Thoracic aorta (tissue), 2 donors: Measurements from ENCODE around the gene EP400. TPM values are rescaled to one million over a fixed set of nuclear protein-coding genes. Genes with fewer than 3 reads are reported as not detected.
"Not testable (repeated sequence)": the region's sequence is repeated elsewhere in the genome, so short reads cannot be mapped to it uniquely, and the experiment has no call there.

Experiments
- ATAC-seq: fragments of 150-250 bp; one replicate; pipeline ENCODE4 v1.8.0; 2017; ENCODE audit warnings: low read depth; ENCODE audit not compliant: insufficient number of reproducible peaks, low FRiP score
- DNase-seq: peaks from one replicate; pipeline ENCODE4 v3.0.0-alpha.2; 2020; ENCODE audit warnings: low spot score
- H3K27ac ChIP-seq, 2 donors: fragments of 200-600 bp; sonication (generic); 1 replicate in 1 of 2; 2 replicates in 1 of 2; pipeline ENCODE4 v1.5.1; 2016; ENCODE audit warnings: mild to moderate bottlenecking in 2 of 2, moderate library complexity in 2 of 2
- H3K27me3 ChIP-seq: fragments of 200-600 bp; sonication (generic); replicated peaks from 2 replicates; pipeline ENCODE4 v1.6.0; 2016; ENCODE audit warnings: mild to moderate bottlenecking; ENCODE audit not compliant: insufficient read depth
- H3K36me3 ChIP-seq: fragments of 200-600 bp; sonication (generic); one replicate; pipeline ENCODE4 v1.5.1; 2016
- H3K4me1 ChIP-seq, 2 donors: fragments of 200-600 bp; sonication (generic); 1 replicate in 1 of 2; 2 replicates in 1 of 2; pipeline versions ENCODE4 v1.5.1 to v1.6.0; 2016; ENCODE audit warnings: low read depth in 2 of 2, mild to moderate bottlenecking in 1 of 2; ENCODE audit not compliant: control insufficient read depth in 1 of 2
- H3K4me3 ChIP-seq: fragments of 200-600 bp; sonication (generic); 2 replicates; pipeline ENCODE4 v1.5.1; 2016; ENCODE audit warnings: mild to moderate bottlenecking
- H3K9me3 ChIP-seq: fragments of 200-600 bp; sonication (generic); 2 replicates; pipeline ENCODE4 v1.5.1; 2016
- total RNA-seq, 2 donors: library from RNA; depleted of rRNA; stranded (reverse); fragments of >200 nt; gene quantifications; one replicate each; pipeline versions ENCODE4 v1.1.0 to v1.2.3, GENCODE V29; 2016
- TF ChIP-seq, protein P1 (sequence below): fragments of 200-600 bp; sonication (generic); IDR thresholded peaks from one replicate; pipeline ENCODE4 v1.5.1; 2019; ENCODE audit warnings: antibody characterized with exemption

The EP400 gene
- total RNA-seq, 2 donors from 2014 or later = 20.2 to 47.3 TPM

DNA sequence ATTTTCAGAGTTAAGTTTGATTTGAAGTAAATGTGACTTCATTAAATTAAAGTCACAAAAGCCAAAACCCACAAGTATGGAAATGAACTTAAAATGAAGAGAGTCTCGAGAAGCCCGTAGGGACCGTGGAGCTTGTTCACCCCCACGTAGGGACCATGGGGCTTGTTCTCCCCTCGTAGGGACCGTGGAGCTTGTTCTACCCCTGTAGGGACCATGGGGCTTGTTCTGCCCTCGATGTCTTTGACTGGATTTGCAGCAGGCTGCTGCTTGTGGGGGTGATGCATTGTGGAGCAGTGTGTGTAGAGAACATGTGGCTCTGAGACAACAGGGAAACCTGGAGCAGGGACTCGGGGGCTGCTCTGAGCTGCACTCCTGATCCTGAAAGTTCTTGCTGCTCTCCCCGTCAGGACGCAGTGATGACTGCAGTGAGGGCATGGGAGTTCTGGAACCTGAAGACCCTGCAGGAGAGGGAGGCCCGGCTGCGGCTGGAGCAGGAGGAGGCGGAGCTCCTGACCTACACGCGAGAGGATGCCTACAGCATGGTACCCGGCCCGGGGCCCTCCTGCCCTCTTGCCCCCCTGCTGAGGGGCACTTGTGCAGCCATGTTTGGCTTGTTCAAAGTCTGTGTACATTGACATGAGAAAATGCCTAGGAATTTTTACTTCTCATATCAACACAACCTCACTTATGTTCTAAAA lies 94.2 kb downstream of the EP400 start:
- no peaks in the 10 kb centered on the region for H3K9me3 ChIP-seq
- DNase-seq = no peak
- peaks cover 39% of the 10 kb centered on the region for H3K36me3 ChIP-seq
- no peak for ATAC-seq
- H3K27me3 ChIP-seq = no peaks in the 10 kb centered on the region
- H3K27ac ChIP-seq = no peak overlapping the region
- TF ChIP-seq, protein P1, sequence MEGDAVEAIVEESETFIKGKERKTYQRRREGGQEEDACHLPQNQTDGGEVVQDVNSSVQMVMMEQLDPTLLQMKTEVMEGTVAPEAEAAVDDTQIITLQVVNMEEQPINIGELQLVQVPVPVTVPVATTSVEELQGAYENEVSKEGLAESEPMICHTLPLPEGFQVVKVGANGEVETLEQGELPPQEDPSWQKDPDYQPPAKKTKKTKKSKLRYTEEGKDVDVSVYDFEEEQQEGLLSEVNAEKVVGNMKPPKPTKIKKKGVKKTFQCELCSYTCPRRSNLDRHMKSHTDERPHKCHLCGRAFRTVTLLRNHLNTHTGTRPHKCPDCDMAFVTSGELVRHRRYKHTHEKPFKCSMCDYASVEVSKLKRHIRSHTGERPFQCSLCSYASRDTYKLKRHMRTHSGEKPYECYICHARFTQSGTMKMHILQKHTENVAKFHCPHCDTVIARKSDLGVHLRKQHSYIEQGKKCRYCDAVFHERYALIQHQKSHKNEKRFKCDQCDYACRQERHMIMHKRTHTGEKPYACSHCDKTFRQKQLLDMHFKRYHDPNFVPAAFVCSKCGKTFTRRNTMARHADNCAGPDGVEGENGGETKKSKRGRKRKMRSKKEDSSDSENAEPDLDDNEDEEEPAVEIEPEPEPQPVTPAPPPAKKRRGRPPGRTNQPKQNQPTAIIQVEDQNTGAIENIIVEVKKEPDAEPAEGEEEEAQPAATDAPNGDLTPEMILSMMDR = no peak
- H3K4me1 ChIP-seq = no peaks in the 10 kb centered on the region
- no peak overlapping the region for H3K4me3 ChIP-seq

GRCh38 chr12:132044661-132045412 lies 95.1 kb downstream of the EP400 start:
- ATAC-seq (no peak), DNase-seq (no peak)
- TF ChIP-seq, protein P1 = no peak
- Histone ChIP-seq H3K27ac (no peak overlapping the region), H3K9me3 (no peaks in the 10 kb centered on the region), H3K4me1 (no peaks in the 10 kb centered on the region), H3K27me3 (no peaks in the 10 kb centered on the region), H3K4me3 (no peak overlapping the region), H3K36me3 (peaks cover 35% of the 10 kb centered on the region)

DNA sequence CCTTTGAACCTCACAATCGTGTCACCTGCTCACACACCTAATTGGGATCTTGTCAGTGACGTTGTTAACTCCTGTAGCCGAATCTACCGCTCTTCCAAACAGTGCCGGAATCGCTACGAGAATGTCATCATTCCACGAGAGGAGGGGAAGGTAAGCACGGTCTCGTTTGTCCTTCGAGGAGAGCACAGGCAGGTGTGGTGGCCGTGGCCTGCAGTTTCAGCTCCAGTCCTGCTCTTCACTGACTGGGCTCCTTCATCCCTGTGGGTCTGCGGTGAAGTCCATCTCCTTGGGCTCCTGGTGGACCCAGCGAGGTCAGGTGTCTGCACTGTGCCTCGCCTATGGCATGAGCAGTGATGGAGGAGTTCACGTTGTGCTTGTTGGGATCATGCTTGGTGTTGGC lies 96.0 kb downstream of the EP400 start:
- H3K9me3 ChIP-seq = no peaks in the 10 kb centered on the region
- H3K4me1 ChIP-seq = no peaks in the 10 kb centered on the region
- TF ChIP-seq, protein P1 = no peak
- no peak overlapping the region for H3K27ac ChIP-seq
- no peak overlapping the region for H3K4me3 ChIP-seq
- H3K27me3 ChIP-seq = no peaks in the 10 kb centered on the region
- DNase-seq (no peak), ATAC-seq (no peak)
- peaks cover 37% of the 10 kb centered on the region for H3K36me3 ChIP-seq

- TF ChIP-seq, protein P1 = no peak
- H3K36me3 ChIP-seq = peaks cover 44% of the 10 kb centered on the region
- H3K27me3 ChIP-seq = no peaks in the 10 kb centered on the region
- no peak for ATAC-seq
- H3K4me3 ChIP-seq = no peak overlapping the region
- H3K4me1 ChIP-seq = no peaks in the 10 kb centered on the region
- no peaks in the 10 kb centered on the region for H3K9me3 ChIP-seq
- DNase-seq = no peak
- no peak overlapping the region for H3K27ac ChIP-seq
Observed at GRCh38 chr12:132046561-132046960, 96.8 kb downstream of the EP400 start.

DNA sequence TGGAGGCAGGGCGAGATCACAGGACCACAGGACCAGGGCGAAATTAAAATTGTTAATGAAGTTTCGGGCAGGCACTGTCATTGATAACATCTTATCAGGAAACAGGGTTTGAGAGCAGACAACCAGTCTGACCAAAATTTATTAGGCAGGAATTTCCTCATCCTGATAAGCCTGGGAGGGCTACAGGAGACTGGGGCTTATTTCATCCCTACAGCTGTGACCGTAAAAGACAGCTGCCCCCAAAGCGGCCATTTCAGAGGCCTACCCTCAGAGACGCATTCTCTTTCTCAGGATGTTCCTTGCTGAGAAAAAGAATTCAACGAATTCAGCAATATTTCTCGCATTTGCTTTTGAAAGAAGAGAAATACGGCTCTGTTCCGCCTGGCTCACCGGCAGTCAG lies 97.9 kb downstream of the EP400 start:
- H3K36me3 ChIP-seq = peaks cover 50% of the 10 kb centered on the region
- DNase-seq, H3K4me1 ChIP-seq, H3K4me3 ChIP-seq, H3K27ac ChIP-seq, H3K27me3 ChIP-seq, H3K9me3 ChIP-seq, ATAC-seq: not testable (repeated sequence)
